Activated naive CD8-positive, alpha-beta T cell treated with anti-CD3 and anti-CD28 coated beads, Interleukin-2, amount 10 ng/mL, durations not matched to agents 7 days and 5 days (primary cell): ENCODE data around the gene KRTAP12-2. TPM values are rescaled to one million over a fixed set of nuclear protein-coding genes. Genes with fewer than 3 reads are reported as not detected.
A peak's percentile ranks its signal among the peaks of the same experiment; 100 is the strongest.

Experiments
- ATAC-seq: fragments of 150-1000 bp; cut with Tn5 transposase; one replicate; pipeline ENCODE4 v1.10.0; 2021; ENCODE audit warnings: low read depth, moderate library complexity
- POLR2A ChIA-PET: fragments of 350-600 bp; sonication (Branson Sonifier 250); formaldehyde crosslinking; loops from one replicate; lab custom pipeline; 2021; ENCODE audit warnings: antibody characterized with exemption; lab: Charles Lee
- DNase-seq: peaks from one replicate; pipeline ENCODE4 v3.0.0; 2021
- H3K27ac Mint-ChIP-seq: one replicate; pipeline ENCODE4 v1.8.0; 2022; ENCODE audit warnings: mild to moderate bottlenecking, mixed read lengths
- H3K27me3 Mint-ChIP-seq: one replicate; pipeline ENCODE4 v1.8.0; 2022; ENCODE audit warnings: mild to moderate bottlenecking, moderate library complexity, mixed read lengths
- H3K36me3 Mint-ChIP-seq: one replicate; pipeline ENCODE4 v1.8.0; 2021; ENCODE audit warnings: mild to moderate bottlenecking, mixed read lengths
- H3K4me1 Mint-ChIP-seq: one replicate; pipeline ENCODE4 v1.8.0; 2021; ENCODE audit warnings: mixed read lengths
- H3K4me3 Mint-ChIP-seq: one replicate; pipeline ENCODE4 v1.8.0; 2022; ENCODE audit warnings: mild to moderate bottlenecking, moderate library complexity, mixed read lengths
- H3K9me3 Mint-ChIP-seq: one replicate; pipeline ENCODE4 v1.8.0; 2021; ENCODE audit warnings: mixed read lengths
- total RNA-seq, 2 experiments: library from RNA; stranded (reverse); gene quantifications; one replicate each; pipeline ENCODE4 v1.2.3, GENCODE V29; 2021

Gene KRTAP12-2
- total RNA-seq, 2 experiments from 2014 or later, result not detected

DNA sequence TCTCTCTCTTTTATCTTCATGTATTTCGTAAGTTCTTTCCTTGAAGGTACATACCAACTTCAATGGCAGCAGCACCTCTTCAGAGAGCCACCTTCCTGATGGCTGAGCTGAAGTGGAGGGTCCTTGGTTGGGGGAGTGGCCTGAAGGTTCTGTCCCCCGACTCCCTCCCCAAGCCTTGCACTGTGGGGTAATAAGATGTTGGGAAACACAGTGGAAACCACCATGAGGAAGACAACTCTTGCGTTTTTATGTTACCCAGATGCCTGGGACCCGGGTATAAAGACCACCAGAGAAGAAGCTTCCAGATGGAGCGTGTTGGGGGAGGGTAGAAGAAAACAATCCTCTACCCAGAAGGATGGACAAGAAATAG lies 8.2 kb downstream of the KRTAP12-2 start:
- POLR2A ChIA-PET, result interaction anchor here (1.2 kb wide), 2 partner anchors 13 to 305 kb away, joined by 4 read pairs; partner anchors contain the start of gene TRPM2
- Mint-ChIP-seq H3K27me3 (peaks cover 10% of the 10 kb centered on the region), H3K4me1 (peaks cover 38% of the 10 kb centered on the region), H3K27ac (peak overlapping the region; percentile 90), H3K9me3 (peaks cover 48% of the 10 kb centered on the region), H3K4me3 (peak overlapping the region; percentile 65), H3K36me3 (peaks cover 53% of the 10 kb centered on the region)
- ATAC-seq, result no peak
- DNase-seq, result no peak

DNA sequence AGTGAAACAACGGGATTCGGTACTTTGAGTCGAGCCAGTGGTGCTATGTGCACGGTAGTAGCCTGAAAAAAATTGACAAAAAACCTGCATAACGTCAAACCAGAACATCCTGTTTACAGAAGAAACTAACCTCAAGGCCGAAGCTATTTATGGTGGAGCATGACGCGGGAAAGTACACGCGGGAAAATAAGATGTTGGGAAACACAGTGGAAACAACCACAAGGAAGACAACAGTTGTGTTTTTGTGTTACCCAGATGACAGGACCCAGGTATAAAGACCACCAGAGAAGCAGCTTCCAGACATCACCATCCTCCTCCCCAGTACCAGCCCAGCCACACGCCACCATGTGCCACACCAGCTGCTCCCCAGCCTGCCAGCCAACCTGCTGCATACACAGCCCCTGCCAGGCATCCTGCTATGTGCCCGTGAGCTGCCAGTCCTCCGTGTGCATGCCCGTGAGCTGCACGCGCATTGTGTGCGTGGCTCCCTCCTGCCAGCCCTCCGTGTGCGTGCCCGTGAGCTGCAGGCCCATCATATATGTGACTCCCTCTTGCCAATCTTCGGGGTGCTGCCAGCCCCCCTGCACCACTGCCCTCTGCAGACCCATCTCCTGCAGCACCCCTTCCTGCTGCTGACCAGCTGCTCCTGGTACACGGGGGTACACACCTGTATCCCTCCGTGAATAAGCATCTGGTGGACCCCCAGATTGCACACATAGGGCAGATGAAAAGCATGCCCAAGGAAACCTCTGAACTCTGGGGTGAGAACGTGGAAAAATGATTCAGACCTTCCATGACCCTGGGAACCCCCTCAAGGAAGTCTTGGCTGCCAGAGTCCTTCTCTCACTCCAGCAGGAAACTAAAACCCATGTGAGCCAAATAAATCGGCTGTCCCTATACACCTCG lies 8.8 kb downstream of the KRTAP12-2 start, which contains the start of gene KRTAP12-3:
KRTAP12-3 (plus strand) TSS at position 298 of the 906 bp plus-strand sequence; CDS start at position 346, 48 bp downstream.
- DNase-seq, result peak; percentile 52
- peaks cover 38% of the 10 kb centered on the region for H3K4me1 Mint-ChIP-seq
- H3K27ac Mint-ChIP-seq, result peak within 1 kb of the TSS; percentile 90
- POLR2A ChIA-PET, result interaction anchor here (0.8 to 1.4 kb wide), 6 partner anchors 13 to 304 kb away, joined by 3 to 8 read pairs (median 4); partner anchors contain the start of genes PTTG1IP and TRPM2
- peaks cover 55% of the 10 kb centered on the region for H3K36me3 Mint-ChIP-seq
- ATAC-seq, result peak; percentile 73
- H3K4me3 Mint-ChIP-seq, result peak within 1 kb of the TSS; percentile 65
- H3K27me3 Mint-ChIP-seq, result peaks cover 6% of the 10 kb centered on the region
- peaks cover 51% of the 10 kb centered on the region for H3K9me3 Mint-ChIP-seq

DNA sequence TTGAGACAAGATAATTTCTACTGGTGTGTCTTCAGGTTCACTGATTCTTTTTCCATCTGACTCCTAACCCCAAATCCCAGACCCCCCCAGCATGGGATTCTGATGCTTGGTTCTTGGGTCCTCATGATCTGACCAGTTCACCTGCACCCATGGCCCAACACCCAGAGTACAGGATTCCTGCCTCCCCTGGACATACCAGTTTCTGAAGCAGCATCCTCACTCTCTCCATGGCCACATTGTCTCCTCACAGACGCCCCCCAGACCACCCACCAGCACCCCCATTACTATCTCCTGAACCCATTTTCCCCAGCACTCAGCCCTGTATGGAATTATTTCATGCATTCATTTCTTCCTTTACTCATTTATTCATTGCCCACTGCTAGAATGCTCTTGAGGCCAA lies 9.9 kb downstream of the KRTAP12-2 start:
- POLR2A ChIA-PET, result interaction anchor here (1.1 to 1.4 kb wide), 3 partner anchors 38 to 217 kb away, joined by 3 to 8 read pairs (median 6); partner anchors contain the start of gene PTTG1IP
- Mint-ChIP-seq H3K4me3 (peak overlapping the region; percentile 65), H3K27ac (peak overlapping the region; percentile 90), H3K27me3 (no peaks in the 10 kb centered on the region), H3K4me1 (peaks cover 38% of the 10 kb centered on the region), H3K36me3 (peaks cover 51% of the 10 kb centered on the region), H3K9me3 (peaks cover 45% of the 10 kb centered on the region)
- ATAC-seq (no peak), DNase-seq (no peak)

DNA sequence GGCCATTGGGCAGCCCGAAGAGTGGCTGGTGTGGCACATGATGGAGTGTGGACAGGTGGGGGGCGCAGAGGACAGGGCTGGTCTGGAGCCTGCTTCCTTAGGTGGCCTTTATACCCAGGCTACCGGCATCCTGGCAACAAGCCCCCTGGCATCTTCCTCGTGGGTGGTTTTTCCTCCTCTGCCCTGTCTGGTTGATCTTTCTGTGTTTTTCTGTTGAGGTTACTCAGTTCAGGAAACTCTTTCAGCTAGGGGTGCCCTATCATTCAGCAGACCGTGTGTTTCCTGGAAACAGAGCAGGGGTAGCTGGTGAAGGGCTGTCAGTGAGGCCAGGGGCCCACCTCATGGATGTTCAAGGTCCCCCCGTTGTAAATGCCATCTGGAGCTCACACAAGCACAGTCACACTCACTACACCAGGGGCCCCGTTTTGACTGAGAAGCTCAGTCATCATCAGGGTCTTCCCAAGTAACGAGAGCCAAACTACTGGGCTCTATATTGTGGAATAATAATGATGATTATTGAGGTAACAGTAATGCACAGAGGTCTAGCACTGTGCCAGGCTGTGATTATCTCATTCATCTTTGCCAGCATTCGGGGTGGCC lies 12.1 kb downstream of the KRTAP12-2 start, which contains the start of gene KRTAP12-4:
KRTAP12-4 (minus strand) TSS at position 84 of the 600 bp plus-strand sequence; CDS start at position 39, 45 bp downstream.
- Mint-ChIP-seq H3K27me3 (no peaks in the 10 kb centered on the region), H3K36me3 (peaks cover 40% of the 10 kb centered on the region), H3K27ac (peak within 1 kb of the TSS; percentile 77), H3K4me3 (peak within 1 kb of the TSS; percentile 30), H3K4me1 (peaks cover 37% of the 10 kb centered on the region), H3K9me3 (peaks cover 37% of the 10 kb centered on the region)
- no peak for ATAC-seq
- DNase-seq, result no peak
- POLR2A ChIA-PET, result no interaction called here

DNA sequence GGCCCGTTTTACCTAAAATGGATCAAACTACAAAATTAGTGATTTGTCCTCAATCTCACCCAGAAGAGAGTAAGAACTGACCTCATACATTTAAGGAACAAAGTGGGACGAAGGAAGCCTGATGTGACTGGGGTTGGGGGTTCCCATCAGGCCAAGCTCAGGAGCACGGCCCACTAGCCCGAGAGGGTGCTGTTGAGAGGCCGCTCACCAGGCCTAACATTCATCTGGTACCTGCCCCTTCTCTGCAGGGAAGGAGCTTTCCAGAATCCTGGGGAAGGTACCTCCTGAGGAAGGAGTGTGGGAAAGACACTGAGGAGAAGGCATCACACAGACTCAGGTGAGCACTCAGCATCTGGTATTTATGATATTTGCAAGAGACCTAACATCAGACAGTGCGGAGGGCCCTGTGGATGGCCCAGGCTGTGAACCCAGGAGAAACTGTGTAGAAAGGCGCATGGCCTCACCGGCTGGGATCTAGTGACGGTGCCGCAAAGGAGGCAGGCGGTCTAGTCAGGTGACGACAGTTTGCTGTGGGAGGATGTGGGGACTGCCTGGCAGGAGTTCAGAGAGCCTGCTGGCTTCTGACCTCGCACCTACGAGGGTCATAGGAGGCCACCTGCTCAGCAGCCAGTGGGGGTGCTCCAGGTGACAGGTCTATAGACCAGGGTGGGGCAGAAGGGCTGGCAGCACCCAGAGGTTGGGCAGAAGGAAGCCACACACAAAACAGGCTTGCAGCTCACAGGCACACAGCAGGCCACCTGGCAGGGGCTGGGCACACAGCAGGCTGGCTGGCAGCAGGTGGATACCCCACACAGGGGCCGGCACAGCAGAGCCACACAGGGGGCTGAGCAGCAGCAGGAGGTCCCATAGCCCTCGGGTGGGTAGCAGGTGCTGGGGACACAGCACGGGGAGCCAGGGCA lies 12.8 kb downstream of the KRTAP12-2 start:
- Mint-ChIP-seq H3K27ac (peak overlapping the region; percentile 77), H3K4me1 (peaks cover 32% of the 10 kb centered on the region), H3K36me3 (peaks cover 33% of the 10 kb centered on the region), H3K27me3 (no peaks in the 10 kb centered on the region), H3K4me3 (no peak overlapping the region), H3K9me3 (peaks cover 36% of the 10 kb centered on the region)
- POLR2A ChIA-PET, result no interaction called here
- ATAC-seq, result no peak
- no peak for DNase-seq

DNA sequence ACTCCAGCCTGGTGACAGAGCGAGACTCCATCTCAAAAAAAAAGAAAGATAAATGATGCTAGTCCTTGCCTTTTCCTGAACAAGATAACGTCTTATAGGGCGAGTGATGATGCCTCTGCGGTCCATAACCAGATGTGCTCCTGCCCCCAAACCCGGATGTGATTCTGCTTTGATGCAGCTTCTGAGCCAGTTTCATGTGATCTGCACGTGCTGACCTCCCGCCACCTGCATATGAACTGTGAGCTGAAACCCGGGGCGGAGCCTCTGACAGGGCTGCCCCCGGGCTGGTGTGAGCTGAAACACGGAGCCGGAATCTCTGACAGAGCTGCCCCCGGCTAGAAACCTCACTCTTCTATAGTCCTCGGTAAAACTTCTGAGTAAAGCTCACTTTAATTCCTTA lies 13.6 kb downstream of the KRTAP12-2 start:
- no peak overlapping the region for H3K27ac Mint-ChIP-seq
- POLR2A ChIA-PET, result no interaction called here

DNA sequence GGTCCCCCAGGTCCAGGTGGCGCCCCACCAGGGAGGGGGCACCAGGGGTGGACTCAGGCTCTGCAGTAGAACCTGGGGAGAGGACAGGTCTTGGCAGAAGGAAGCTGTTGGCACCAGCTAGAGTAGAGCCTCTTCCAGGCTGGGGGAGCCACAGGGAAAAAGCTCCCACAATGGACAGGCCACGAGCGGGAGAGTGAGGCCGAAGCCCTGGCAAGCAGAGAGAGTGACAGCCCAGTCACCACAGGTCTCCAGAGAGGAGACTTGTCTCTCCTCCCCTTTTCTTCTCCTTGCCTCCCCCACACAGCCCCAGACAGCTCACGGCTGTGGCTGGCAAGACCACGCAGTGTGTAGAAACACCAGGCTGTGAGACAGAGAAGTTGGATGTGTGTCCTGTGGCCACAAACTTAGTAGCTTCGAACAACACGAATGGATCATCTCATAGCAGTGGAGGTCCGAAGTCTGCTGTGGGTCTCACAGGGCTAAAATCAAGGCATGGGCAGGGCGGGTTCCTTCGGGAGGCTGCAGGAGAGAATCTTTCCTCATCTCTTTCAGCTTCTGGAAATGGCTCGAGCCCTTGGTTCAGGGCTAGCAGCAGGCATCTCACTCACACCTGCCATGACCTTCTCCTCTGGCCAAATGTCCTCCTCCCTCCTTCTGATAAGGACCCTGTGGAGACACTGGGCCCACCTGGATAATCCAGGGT lies 15.6 kb downstream of the KRTAP12-2 start:
- no peak for DNase-seq
- H3K27me3 Mint-ChIP-seq, result no peaks in the 10 kb centered on the region
- peaks cover 7% of the 10 kb centered on the region for H3K36me3 Mint-ChIP-seq
- H3K27ac Mint-ChIP-seq, result no peak overlapping the region
- H3K4me1 Mint-ChIP-seq, result peaks cover 11% of the 10 kb centered on the region
- H3K9me3 Mint-ChIP-seq, result peaks cover 16% of the 10 kb centered on the region
- H3K4me3 Mint-ChIP-seq, result no peak overlapping the region
- no peak for ATAC-seq
- POLR2A ChIA-PET, result no interaction called here

More for the DNA sequence above, 13.6 kb downstream of the KRTAP12-2 start:
- Mint-ChIP-seq H3K4me1 (peaks cover 24% of the 10 kb centered on the region), H3K36me3 (peaks cover 26% of the 10 kb centered on the region), H3K27me3 (no peaks in the 10 kb centered on the region), H3K9me3 (peaks cover 32% of the 10 kb centered on the region), H3K4me3 (no peak overlapping the region)
- ATAC-seq (no peak), DNase-seq (no peak)

DNA sequence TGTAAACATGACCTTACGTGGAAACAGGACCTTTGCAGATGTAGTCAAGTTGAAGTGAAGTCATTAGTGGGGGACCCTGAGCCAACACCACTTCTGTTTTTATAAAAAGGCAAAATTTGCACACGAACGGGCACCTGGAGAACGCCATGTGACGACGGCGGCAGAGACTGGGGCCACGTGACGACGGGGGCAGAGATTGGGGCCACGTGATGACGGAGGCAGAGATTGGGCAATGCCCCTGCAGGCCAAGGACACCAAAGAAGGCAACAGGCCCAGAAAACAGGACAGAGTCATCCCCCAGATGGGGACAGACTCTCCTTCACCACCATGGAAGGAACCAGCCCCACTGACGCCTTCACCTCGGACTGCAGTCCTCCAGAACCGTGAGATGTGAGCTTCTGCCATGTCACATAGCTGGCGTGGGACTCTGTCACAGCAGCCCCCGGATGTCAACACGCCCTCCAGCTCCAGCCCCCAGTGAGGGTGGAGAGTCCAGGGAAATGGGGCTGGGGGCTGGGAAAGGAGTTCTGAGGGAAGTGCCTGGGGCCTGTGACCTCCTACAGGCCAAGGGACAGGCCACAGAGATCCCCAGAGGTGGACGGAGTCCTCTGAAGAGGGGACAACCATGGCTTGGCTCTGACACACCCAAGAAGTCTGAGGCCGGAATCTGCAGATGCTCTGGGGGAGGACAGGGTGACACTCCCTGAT lies 16.3 kb downstream of the KRTAP12-2 start:
- no peak for ATAC-seq
- peaks cover 15% of the 10 kb centered on the region for H3K9me3 Mint-ChIP-seq

DNA sequence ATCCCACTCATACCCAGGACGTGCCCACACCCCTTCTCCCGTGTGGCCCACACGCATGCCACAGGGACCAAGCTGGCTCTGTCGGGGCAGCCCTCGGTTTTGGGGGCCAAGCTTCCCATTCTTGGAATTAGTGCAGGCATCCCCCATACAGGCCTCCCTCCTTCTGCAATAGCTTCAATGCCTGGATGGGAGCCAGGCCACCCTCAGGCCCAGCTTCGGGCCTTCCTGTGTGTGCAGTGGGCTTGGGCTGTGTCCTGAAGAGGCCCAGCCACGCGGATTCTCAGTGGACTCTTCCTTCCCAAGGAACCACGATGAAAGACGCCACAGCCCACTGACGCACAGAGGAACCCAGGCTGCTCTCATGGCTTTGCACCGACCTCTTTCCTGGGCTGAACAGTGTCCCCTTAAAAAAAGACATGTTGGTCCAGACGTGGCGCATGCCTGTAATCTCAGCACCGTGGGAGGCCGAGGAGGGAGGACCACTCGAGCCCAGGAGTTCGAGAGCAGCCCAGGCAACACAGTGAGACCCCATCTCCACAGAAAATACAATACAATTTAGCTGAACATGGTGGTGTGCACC lies 17.1 kb downstream of the KRTAP12-2 start:
- peaks cover 9% of the 10 kb centered on the region for H3K4me1 Mint-ChIP-seq
- peaks cover 7% of the 10 kb centered on the region for H3K36me3 Mint-ChIP-seq
- H3K27ac Mint-ChIP-seq, result no peak overlapping the region
- no peaks in the 10 kb centered on the region for H3K27me3 Mint-ChIP-seq
- DNase-seq (no peak), ATAC-seq (no peak)
- POLR2A ChIA-PET, result no interaction called here
- H3K4me3 Mint-ChIP-seq, result no peak overlapping the region
- H3K9me3 Mint-ChIP-seq, result peaks cover 17% of the 10 kb centered on the region

More for the DNA sequence above, 16.3 kb downstream of the KRTAP12-2 start:
- no peaks in the 10 kb centered on the region for H3K27me3 Mint-ChIP-seq
- H3K36me3 Mint-ChIP-seq, result peaks cover 2% of the 10 kb centered on the region
- no peak overlapping the region for H3K4me3 Mint-ChIP-seq
- H3K27ac Mint-ChIP-seq, result no peak overlapping the region
- peaks cover 11% of the 10 kb centered on the region for H3K4me1 Mint-ChIP-seq
- POLR2A ChIA-PET, result no interaction called here
- DNase-seq, result no peak

DNA sequence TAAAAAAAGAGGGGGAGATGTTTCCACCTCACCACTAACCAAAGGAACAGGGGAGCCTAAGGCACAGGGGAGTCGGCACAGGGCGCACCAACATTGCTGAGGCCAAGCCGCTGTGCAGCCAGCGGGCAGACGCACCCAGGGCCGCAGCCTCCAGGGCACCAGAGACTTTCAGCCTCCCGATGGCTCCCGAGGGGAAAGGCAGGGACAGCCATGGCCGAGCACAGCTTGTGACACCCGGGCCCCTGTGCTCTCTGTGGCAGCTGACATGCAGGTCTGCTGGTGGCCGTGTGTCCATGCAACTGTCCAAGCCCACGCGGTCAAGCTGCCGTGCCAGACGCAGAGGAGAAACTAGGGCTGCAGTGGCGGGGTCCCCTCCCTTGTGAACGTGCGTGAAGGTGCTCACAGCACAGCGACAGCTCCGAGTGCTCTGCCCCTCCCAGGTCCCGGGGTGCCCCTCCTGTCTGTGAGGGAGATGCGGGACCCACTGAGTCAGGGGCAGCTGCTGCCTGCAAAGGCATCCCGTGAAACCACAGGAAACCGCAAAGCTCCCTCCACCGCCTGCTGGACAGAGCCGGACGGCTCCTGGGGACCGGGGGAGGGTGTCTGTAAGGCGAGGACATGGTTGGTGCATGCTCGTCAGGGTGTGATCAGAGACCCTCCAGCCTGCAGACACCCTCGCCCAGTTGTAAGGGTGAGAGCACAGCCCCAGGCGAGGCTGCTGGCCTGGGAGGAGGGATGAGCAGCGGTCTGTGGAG lies 18.0 kb downstream of the KRTAP12-2 start:
- POLR2A ChIA-PET, result no interaction called here
- H3K9me3 Mint-ChIP-seq, result peaks cover 13% of the 10 kb centered on the region
- H3K27ac Mint-ChIP-seq, result no peak overlapping the region
- H3K4me1 Mint-ChIP-seq, result peaks cover 2% of the 10 kb centered on the region
- no peak overlapping the region for H3K4me3 Mint-ChIP-seq
- ATAC-seq (no peak), DNase-seq (no peak)
- no peaks in the 10 kb centered on the region for H3K27me3 Mint-ChIP-seq
- peaks cover 9% of the 10 kb centered on the region for H3K36me3 Mint-ChIP-seq

DNA sequence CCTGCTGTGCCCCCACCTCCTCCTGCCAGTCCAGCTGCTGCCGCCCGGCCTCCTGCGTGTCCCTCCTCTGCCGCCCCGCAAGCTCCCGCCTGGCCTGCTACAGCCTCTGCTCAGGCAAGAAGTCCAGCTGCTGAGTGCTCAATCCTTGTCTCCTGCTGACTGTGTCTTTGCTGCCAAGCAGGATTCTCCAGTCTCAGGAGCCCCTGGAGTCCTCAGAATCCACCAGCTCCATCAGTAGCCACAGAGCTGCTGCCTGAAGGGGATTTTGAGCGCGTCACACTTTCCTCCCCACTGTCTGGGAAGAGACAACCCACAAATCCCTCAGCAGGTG lies 19.5 kb downstream of the KRTAP12-2 start:
- ATAC-seq (no peak), DNase-seq (no peak)
- Mint-ChIP-seq H3K4me3 (no peak overlapping the region), H3K27me3 (no peaks in the 10 kb centered on the region), H3K27ac (no peak overlapping the region), H3K9me3 (peaks cover 13% of the 10 kb centered on the region), H3K36me3 (peaks cover 7% of the 10 kb centered on the region), H3K4me1 (peaks cover 2% of the 10 kb centered on the region)
- POLR2A ChIA-PET, result no interaction called here
